HG03196 (cell line): ENCODE measurements around the gene PTPRN2.

Experiments used
- ATAC-seq: cut with Tn5 transposase; IDR thresholded peaks from one replicate; pipeline ENCODE4 v1.9.1; 2021; ENCODE audit not compliant: unreplicated experiment

The PTPRN2 gene

GRCh38 chr7:157634401-157635147 is 953.0 kb downstream of the PTPRN2 start:
- ATAC-seq: no peak

- no peak for ATAC-seq
Observed at GRCh38 chr7:157633465-157634185, 954.0 kb downstream of the PTPRN2 start.

GRCh38 chr7:157630301-157630853 is 957.2 kb downstream of the PTPRN2 start:
- no peak for ATAC-seq

GRCh38 chr7:157628456-157628855 is 959.2 kb downstream of the PTPRN2 start:
- ATAC-seq: no peak

- no peak for ATAC-seq
Observed at GRCh38 chr7:157627646-157628045, 960.0 kb downstream of the PTPRN2 start.

- no peak for ATAC-seq
Observed at GRCh38 chr7:157627033-157627432, 960.6 kb downstream of the PTPRN2 start.

GRCh38 chr7:157625973-157626742 is 961.5 kb downstream of the PTPRN2 start:
- ATAC-seq: no peak

GRCh38 chr7:157623556-157623955 is 964.1 kb downstream of the PTPRN2 start:
- no peak for ATAC-seq

- no peak for ATAC-seq
Observed at GRCh38 chr7:157622408-157623205, 965.0 kb downstream of the PTPRN2 start.

GRCh38 chr7:157622000-157622399 is 965.6 kb downstream of the PTPRN2 start:
- ATAC-seq: no peak

GRCh38 chr7:157621131-157621681 is 966.4 kb downstream of the PTPRN2 start:
- ATAC-seq: no peak

GRCh38 chr7:157620616-157621015 is 967.0 kb downstream of the PTPRN2 start:
- ATAC-seq: no peak

- ATAC-seq: no peak
Observed at GRCh38 chr7:157619753-157620525, 967.7 kb downstream of the PTPRN2 start.

- ATAC-seq: no peak
Observed at GRCh38 chr7:157618823-157619606, 968.6 kb downstream of the PTPRN2 start.

- ATAC-seq: no peak
Observed at GRCh38 chr7:157618091-157618726, 969.4 kb downstream of the PTPRN2 start.

- ATAC-seq: no peak
Observed at GRCh38 chr7:157617401-157617800, 970.2 kb downstream of the PTPRN2 start.

- no peak for ATAC-seq
Observed at GRCh38 chr7:157616931-157617330, 970.7 kb downstream of the PTPRN2 start.

- no peak for ATAC-seq
Observed at GRCh38 chr7:157616426-157616825, 971.2 kb downstream of the PTPRN2 start.
